Measurements from ENCODE around the gene OR9A4.
A peak's percentile ranks its signal among the peaks of the same experiment; 100 is the strongest.
"Not testable (repeated sequence)": the region's sequence is repeated elsewhere in the genome, so short reads cannot be mapped to it uniquely, and the experiment has no call there.

OR9A4 gene

DNA sequence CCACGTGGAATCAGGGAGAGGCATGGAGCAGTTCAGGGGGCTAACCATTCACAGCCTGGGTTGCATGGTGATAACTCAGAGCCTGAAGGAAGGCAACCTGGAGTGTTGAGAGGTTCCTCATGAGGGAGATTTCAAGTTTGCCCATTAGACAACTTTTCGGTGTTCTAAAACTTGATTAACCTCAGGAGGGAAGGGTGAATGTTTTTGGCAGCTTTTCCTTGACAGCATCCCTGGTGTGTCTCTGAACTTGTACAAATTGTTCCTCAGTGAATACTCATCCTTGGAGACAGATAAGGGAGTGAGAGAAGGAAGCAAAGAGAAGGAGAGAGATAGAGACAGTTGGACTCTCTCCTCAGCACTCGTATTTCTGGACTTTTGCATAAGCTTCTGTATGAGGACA, at the start of gene OR9A4:
Gene OR9A4, plus strand, starts transcription at position 301 of the 400 bp plus-strand sequence. CDS start 2,477 bp downstream, outside the sequence.
- DNase-seq, result no peak

DNA sequence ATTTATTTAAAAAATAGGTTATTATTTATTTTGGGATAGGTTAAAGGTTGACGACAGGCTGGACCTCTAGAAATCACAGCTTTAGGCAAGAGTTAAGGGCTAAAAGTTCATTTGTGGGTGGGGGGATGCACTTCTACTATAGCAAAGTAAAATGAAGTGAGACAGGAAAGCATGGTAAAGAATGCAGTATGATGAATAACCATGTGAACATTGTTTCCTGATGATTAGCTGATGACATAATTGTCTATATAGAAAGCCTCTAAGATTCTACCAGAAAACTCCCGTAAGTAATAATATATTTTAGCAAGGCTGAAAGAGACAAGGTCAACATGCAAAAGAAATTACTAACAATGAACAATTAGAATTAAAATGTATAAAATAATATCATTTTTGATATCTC, 49.2 kb upstream of the OR9A4 start:
- no peak for DNase-seq

DNA sequence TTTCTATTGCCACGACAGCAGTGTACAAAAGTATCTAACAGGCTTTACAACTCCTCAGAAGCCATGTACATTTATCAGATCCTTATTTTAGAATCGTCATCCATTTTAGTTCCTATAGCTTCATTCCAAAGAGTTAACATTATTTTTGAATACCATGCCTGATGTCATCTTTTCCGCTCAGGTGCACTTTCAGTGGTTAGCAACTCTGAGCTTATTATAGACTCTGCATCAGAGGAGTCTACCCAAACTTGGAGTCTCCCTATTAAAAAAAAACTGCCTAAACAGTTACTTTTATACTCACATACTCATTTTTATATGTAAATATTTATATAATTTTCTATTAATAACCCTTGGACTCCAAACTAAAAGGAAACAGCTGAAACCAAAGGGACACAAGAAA, 43.3 kb upstream of the OR9A4 start:
- no peak for DNase-seq

GRCh38 chr7:141874787-141875186, 41.4 kb upstream of the OR9A4 start:
- peak; percentile 33 for DNase-seq

GRCh38 chr7:141875453-141875852, 40.7 kb upstream of the OR9A4 start:
- DNase-seq, result no peak

GRCh38 chr7:141876371-141876770, 39.8 kb upstream of the OR9A4 start:
- DNase-seq, result no peak

- no peak for DNase-seq
These were observed 38.8 kb upstream of the OR9A4 start for GRCh38 chr7:141877365-141877764.

DNA sequence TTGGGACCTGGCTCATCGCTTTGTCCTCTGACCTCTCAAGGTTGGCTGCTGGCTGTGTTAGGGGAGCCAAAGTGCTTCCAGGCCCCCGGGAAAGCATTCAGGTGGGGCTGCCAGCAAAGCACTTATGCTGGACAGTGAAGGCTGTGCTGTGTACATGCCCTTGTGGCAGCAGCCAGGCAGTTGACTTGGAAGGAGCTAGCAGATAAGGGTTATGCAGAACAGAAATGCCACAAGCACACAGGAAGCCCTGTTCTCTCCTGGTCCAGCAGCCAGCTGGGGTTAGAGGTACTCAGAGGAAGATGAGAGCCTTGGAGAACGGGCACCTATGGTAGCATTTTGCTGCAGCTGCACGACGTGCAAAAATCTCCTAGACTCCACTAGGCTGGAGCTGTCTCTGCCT, 35.2 kb upstream of the OR9A4 start:
- DNase-seq, result no peak

DNA sequence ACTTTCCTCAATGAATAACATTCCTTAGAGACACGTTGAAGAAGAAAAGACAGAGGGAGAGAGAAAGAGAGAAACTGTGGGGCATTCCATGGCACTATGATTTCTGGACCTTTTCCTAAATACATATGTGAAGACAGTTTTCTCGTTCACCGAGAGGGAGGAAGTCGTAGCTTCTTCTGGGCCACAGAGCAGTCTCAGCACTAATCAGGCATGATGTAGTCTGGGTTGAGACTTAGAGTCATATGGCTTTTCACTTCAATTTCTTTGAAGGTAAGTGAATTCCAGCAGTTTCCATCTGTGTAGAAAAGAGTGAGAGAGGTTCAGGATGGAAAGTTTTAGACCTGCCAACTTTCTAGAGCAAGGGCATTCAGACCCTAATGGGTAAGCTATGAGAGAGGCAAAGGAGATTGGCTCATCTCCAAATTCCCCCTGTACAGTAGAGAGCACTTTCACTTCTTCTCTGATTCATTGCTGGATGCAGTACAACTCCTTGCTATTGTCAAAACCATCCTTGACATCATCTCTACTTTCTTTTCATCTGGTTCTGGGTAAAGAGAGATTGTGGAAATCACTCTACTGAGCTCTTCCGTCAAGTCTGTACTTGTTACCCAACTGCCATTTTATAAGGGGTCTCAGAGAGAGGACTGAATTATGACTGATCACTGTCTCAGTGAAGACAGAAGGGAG, 31.5 kb upstream of the OR9A4 start:
- no peak for DNase-seq

GRCh38 chr7:141889321-141889720, 26.9 kb upstream of the OR9A4 start:
- DNase-seq, result no peak

DNA sequence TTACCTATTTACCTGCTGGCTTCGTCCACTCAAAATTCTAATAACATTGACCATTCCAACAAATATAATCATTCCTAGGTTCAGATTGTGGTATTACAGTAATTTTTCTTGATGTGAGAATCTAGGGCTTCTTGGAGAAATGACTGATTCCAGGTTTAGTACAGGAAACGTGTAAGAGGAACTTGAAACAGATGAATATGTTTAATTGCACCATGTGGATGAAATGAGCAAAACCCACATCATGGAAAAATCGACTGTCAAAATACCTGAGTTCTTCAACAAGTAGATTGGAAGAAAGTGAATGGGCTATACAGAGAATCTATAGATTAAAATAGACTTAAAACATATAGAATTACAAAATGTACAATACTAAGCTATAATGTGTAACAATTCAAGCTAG, 24.9 kb upstream of the OR9A4 start:
- no peak for DNase-seq

GRCh38 chr7:141899366-141899765, 16.8 kb upstream of the OR9A4 start:
- DNase-seq, result not testable (repeated sequence)

DNA sequence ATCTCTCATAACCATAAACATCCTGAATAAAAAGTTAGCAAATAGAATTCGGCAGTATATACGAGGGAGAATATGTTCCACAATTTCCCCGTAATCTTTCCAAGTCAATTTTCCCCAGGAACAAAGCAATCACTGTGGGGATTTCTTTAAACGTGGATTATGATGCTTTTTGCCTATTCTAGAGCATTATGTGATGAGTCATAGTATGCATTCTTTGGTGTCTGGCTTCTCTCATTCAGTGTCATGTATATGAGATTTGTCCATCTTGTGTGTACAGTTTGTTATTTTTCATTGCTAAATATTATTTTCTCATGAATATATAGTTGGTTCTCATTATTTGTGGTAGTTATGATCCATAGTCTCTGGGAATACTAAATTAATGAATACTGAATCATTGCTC, 9.9 kb upstream of the OR9A4 start:
- DNase-seq, result no peak

DNA sequence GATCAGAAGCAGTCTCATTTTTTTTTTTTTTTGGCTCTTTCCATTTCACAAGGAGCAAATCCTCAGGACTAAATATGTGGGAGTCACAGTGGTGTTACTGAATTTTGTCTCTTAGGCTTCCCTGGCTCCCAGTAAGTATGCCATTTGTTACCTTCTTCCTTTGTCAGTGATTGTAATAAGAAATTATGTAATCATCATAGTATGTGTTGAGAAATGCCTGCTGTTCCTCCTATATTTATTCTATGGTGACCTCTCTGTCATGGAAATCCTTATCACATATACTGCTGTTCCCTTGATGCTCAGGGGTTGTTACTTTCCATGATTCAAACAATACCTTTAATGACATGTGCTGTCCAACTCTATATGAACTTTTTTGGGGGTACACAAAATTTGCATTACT, 4.8 kb upstream of the OR9A4 start:
- DNase-seq, result no peak

- DNase-seq, result no peak
These were observed 634 bp upstream of the OR9A4 start for GRCh38 chr7:141915565-141915964.

DNA sequence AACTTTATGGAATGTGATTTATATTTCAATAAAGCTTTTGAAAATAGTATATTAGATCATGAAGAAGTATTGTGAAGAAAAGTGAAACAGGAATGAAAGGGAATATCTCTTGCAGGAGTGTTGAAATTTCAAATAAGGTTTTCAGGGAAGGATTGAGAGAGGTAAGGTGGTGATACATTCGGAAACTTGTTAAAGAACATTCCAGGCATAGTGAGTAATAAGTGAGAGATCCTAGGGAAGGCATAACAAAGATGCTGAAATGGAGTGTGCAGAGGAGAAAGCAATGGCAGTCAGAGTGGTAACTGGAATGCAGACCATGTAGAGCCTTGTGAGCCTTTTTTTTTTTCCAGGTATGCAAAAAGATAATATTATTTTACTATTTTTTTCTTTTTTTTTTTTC, 4.1 kb downstream of the OR9A4 start:
- DNase-seq, result no peak

- DNase-seq, result no peak
These were observed 12.1 kb downstream of the OR9A4 start for GRCh38 chr7:141928146-141928844.

GRCh38 chr7:141928845-141929195, 12.6 kb downstream of the OR9A4 start:
- DNase-seq, result no peak

GRCh38 chr7:141930211-141930610, 14.0 kb downstream of the OR9A4 start:
- DNase-seq, result no peak

DNA sequence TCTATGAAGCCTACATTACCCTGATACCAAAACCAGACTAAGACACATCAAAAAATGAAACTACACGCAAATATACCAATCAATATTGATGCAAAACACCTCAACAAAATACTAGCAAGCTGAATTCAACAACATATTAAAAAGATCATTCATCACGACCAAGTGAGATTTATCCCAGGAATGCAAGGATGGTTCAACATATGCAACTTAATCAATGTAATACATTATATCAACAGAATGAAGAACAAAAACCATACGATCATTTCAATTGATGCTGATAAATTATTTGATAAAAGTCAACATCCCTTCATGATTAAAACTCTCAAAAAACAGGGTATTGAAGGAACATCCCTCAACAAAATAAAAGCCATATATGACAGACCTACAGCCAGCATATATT, 24.9 kb downstream of the OR9A4 start:
- DNase-seq, result no peak

DNA sequence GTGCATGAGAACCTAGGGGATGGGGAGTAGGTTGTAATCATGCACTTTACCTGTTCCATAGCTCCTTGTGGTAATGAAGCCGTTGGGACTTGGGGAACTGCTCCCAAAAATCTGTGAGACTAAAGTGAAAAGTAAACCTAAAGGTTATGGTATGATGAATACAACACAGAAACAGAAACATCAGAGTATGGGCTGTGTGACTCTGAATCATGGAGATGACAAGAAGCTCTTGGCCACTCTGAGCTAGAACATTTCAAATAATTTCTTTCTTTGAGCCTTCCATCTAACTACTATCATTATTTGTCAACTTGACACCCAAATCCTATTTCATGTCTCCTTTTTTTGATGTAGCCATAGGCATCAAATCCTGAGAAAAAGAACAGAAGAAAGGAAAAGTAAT, 27.6 kb downstream of the OR9A4 start:
- DNase-seq, result no peak

DNA sequence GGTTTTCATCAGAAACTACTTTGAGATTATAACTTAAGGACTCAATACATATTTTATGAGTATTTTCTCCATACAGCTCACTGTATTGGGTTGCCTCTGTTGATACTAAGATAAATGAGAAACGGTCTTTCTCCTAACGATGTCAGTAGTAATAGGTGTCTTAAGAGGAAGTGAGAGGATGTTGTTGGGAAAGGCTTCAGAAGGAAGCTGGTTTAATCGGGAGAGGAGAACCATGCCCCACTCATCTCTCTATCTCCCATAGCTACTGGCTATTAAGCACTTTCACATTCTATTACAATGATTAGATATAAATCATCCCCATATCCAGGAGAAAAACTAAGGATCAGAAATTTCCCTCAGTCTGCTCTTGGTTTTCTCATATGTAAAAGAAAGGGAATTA, 28.6 kb downstream of the OR9A4 start:
- no peak for DNase-seq

- peak; percentile 47 for DNase-seq
These were observed 29.2 kb downstream of the OR9A4 start for GRCh38 chr7:141945356-141945755.

GRCh38 chr7:141946796-141947195, 30.6 kb downstream of the OR9A4 start, which contains the start of gene CLEC5A:
Gene CLEC5A, minus strand, starts transcription at chr7:141946974. Its CDS starts 682 bp downstream, at chr7:141946292.
- no peak for DNase-seq

GRCh38 chr7:141949021-141949420, 32.8 kb downstream of the OR9A4 start:
- DNase-seq, result no peak
